GM21367 (cell line): ENCODE measurements around the gene PTPRM.
"Not testable (repeated sequence)": the region's sequence is repeated elsewhere in the genome, so short reads cannot be mapped to it uniquely, and the experiment has no call there.

Experiments
- ATAC-seq: cut with Tn5 transposase; IDR thresholded peaks from one replicate; pipeline ENCODE4 v1.9.1; 2021; ENCODE audit not compliant: unreplicated experiment

The PTPRM gene

GRCh38 chr18:8443505-8443904, 876.4 kb downstream of the PTPRM start:
- ATAC-seq: no peak

- not testable (repeated sequence) for ATAC-seq
Observed at GRCh38 chr18:8446936-8447335, 879.8 kb downstream of the PTPRM start.

GRCh38 chr18:8448130-8448529, 881.0 kb downstream of the PTPRM start:
- no peak for ATAC-seq

- ATAC-seq: no peak
Observed at GRCh38 chr18:8450013-8450412, 882.9 kb downstream of the PTPRM start.

GRCh38 chr18:8450898-8451665, 884.0 kb downstream of the PTPRM start:
- ATAC-seq: no peak

- no peak for ATAC-seq
Observed at GRCh38 chr18:8453528-8453927, 886.4 kb downstream of the PTPRM start.

GRCh38 chr18:8454136-8454535, 887.0 kb downstream of the PTPRM start:
- ATAC-seq: no peak

GRCh38 chr18:8455661-8456614, 888.8 kb downstream of the PTPRM start:
- ATAC-seq: no peak
